ENCODE measurements around the gene ACACA. TPM values are rescaled to one million over a fixed set of nuclear protein-coding genes. Genes with fewer than 3 reads are reported as not detected.

ACACA gene
- total RNA-seq, 1 donor from 2014 or later = 62.5 TPM

- intact Hi-C loops (cut with micrococcal nuclease) = loop anchor here (1.0 to 10.0 kb wide), 4 partner anchors 80 to 421 kb away; no protein-coding TSS in a partner anchor
These were observed 359.0 kb downstream of the ACACA start for GRCh38 chr17:37047631-37048104.

- intact Hi-C loops (cut with micrococcal nuclease) = loop anchor here (5.0 to 10.0 kb wide), 3 partner anchors 78 to 341 kb away; no protein-coding TSS in a partner anchor
These were observed 361.2 kb downstream of the ACACA start for GRCh38 chr17:37045351-37045922.

GRCh38 chr17:37043201-37043600 is 363.4 kb downstream of the ACACA start:
- intact Hi-C loops (cut with micrococcal nuclease) = loop anchor here (10.0 kb wide), 2 partner anchors 192 to 338 kb away; no protein-coding TSS in a partner anchor

GRCh38 chr17:37041932-37042331 is 364.7 kb downstream of the ACACA start:
- intact Hi-C loops (cut with micrococcal nuclease) = loop anchor here (10.0 kb wide), 2 partner anchors 193 to 337 kb away; no protein-coding TSS in a partner anchor

- intact Hi-C loops (cut with micrococcal nuclease) = no loop called here
These were observed 367.4 kb downstream of the ACACA start for GRCh38 chr17:37039269-37039668.

- intact Hi-C loops (cut with micrococcal nuclease) = no loop called here
These were observed 369.0 kb downstream of the ACACA start for GRCh38 chr17:37037590-37038155.

Other genes with a start within 250 kb of the ACACA start
- not detected in 2 replicates for gene C17orf78, start 30.9 kb downstream of the ACACA start, total RNA-seq
- 44.1 and 44.6 TPM in 2 replicates for gene TADA2A, start 50 bp upstream of the ACACA start, total RNA-seq
- 10.2 and 12.0 TPM in 2 replicates for gene DUSP14, start 83.1 kb upstream of the ACACA start, total RNA-seq
- gene SYNRG, start 202.6 kb upstream of the ACACA start, total RNA-seq = 87.8 and 90.3 TPM in 2 replicates
- gene DDX52, start 236.6 kb upstream of the ACACA start, total RNA-seq = 33.9 and 35.0 TPM in 2 replicates

Data from T-helper 2 cell treated with Interferon-gamma antibody and Interleukin-4, amounts not matched to agents 100 ng/mL and 5 ng/mL, for 36 hours (primary cell).